Measurements from ENCODE around the gene KRTAP4-11.
"Not testable (repeated sequence)": the region's sequence is repeated elsewhere in the genome, so short reads cannot be mapped to it uniquely, and the experiment has no call there.

The KRTAP4-11 gene

DNA sequence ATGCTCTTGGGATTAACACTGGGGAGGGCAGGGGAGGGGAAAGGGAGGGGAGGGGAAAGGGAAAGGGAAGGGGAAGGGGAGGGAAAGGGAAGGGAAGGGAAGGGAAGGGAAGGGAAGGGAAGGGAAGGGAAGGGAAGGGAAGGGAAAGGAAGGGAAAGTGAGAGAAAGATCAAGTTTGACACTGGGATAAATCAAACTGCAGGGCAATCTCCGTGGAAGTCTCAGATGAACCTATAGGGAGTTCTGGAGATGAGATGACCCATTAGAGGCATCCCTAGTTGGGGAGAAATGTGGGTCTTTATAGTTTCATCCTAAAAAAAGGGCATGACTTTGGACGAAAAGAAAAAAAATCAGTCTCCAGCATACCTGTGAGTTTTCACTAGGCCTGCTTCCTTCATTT lies 3.6 kb upstream of the KRTAP4-11 start:
- H3K4me3 ChIP-seq (ENCODE audit: control insufficient read depth, low read depth, low read length), result no peak overlapping the region
- TF ChIP-seq CTCF (IDR thresholded peaks at IDR 0.05; ENCODE audit: control insufficient read depth, insufficient read depth, low read depth, low read length, missing control alignments), result no peak
- no peak for DNase-seq (ENCODE audit: low read depth)

GRCh38 chr17:41119696-41120690 lies 1.8 kb upstream of the KRTAP4-11 start:
- DNase-seq (ENCODE audit: low read depth); H3K4me3 ChIP-seq (ENCODE audit: control insufficient read depth, low read depth, low read length): not testable (repeated sequence)

- no peak overlapping the region for H3K4me3 ChIP-seq (ENCODE audit: control insufficient read depth, low read depth, low read length)
- no peak for TF ChIP-seq CTCF (IDR thresholded peaks at IDR 0.05; ENCODE audit: control insufficient read depth, insufficient read depth, low read depth, low read length, missing control alignments)
- DNase-seq (ENCODE audit: low read depth), result no peak
These were observed 548 bp upstream of the KRTAP4-11 start for GRCh38 chr17:41118721-41119120.

GRCh38 chr17:41116297-41116696 lies 1.9 kb downstream of the KRTAP4-11 start:
- DNase-seq (ENCODE audit: low read depth), result no peak
- H3K4me3 ChIP-seq (ENCODE audit: control insufficient read depth, low read depth, low read length), result no peak overlapping the region
- TF ChIP-seq CTCF (IDR thresholded peaks at IDR 0.05; ENCODE audit: control insufficient read depth, insufficient read depth, low read depth, low read length, missing control alignments), result no peak

- no peak for TF ChIP-seq CTCF (IDR thresholded peaks at IDR 0.05; ENCODE audit: control insufficient read depth, insufficient read depth, low read depth, low read length, missing control alignments)
- no peak for DNase-seq (ENCODE audit: low read depth)
These were observed 6.9 kb downstream of the KRTAP4-11 start for GRCh38 chr17:41111151-41111885.

GRCh38 chr17:41108728-41109386 lies 9.3 kb downstream of the KRTAP4-11 start:
- not testable (repeated sequence) for H3K4me3 ChIP-seq (ENCODE audit: control insufficient read depth, low read depth, low read length); DNase-seq (ENCODE audit: low read depth)

More at GRCh38 chr17:41111151-41111885, 6.9 kb downstream of the KRTAP4-11 start:
- H3K4me3 ChIP-seq (ENCODE audit: control insufficient read depth, low read depth, low read length), result no peak overlapping the region

DNA sequence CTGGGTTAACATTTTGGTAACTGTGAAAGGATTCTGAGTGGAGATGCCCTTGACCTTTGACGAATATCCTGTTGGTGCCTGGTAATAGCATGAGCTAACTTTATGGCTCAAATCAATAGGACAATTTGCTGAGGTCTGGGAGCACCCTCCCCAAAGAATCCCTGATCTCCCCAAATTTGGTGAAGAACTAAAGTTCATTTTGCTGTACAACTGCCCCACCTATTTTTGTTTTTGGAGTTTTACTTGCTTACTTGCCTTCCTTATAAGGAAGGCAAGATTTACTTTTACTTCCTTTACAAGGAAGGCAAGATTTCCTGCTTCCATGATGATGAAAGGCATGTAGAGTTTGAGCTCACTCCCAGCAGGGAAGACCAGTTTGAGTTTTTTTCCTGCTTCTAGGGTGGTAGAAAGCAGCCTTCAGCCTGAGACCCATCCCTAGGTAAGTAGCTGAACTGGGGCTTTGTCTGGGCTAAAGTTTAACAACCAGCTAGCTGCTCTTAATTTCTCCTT lies 10.2 kb downstream of the KRTAP4-11 start:
- no peak for DNase-seq (ENCODE audit: low read depth)
- no peak overlapping the region for H3K4me3 ChIP-seq (ENCODE audit: control insufficient read depth, low read depth, low read length)
- TF ChIP-seq CTCF (IDR thresholded peaks at IDR 0.05; ENCODE audit: control insufficient read depth, insufficient read depth, low read depth, low read length, missing control alignments), result no peak

GRCh38 chr17:41105347-41105746 lies 12.8 kb downstream of the KRTAP4-11 start, which contains the start of gene KRTAP4-9:
Gene KRTAP4-9 (plus strand): TSS chr17:41105389. CDS start chr17:41105389, 0 bp downstream.
- DNase-seq (ENCODE audit: low read depth); H3K4me3 ChIP-seq (ENCODE audit: control insufficient read depth, low read depth, low read length): not testable (repeated sequence)

DNA sequence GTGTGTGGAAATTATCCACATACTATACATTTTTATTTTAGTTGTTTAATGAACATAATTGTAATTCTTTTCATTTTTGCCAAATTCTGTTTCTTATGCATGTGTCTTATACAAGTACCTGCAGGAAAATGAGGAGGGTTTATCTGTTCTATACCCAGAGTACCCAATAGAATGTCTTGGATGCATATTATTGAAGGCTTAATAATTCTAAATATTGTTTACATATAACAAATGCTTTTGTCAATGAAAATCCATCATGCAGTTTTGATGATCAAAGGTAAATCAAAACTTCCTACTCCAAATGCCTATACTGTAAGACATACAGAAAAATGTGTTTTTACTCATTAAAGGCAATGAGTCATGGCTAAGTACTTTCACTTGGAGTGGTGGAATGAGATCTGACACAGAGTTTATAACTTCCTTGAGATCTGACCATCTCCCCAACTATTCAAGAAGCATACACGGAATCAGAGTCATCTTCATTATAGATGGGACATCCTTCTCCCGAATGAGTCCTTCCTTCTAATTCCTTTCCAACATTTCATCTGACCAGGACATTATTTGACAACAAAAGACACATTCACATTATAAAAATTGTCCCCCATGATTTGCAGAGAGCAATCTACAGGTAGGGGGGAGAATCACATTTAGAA lies 13.7 kb downstream of the KRTAP4-11 start:
- not testable (repeated sequence) for H3K4me3 ChIP-seq (ENCODE audit: control insufficient read depth, low read depth, low read length); DNase-seq (ENCODE audit: low read depth)

All from AG09309 (cell line).